ENCODE results near the gene MFSD6. TPM values are rescaled to one million over a fixed set of nuclear protein-coding genes. Genes with fewer than 3 reads are reported as not detected.

The MFSD6 gene
- total and polyA plus RNA-seq, 2 of the 8 experiments (the other 6 are each of a cell fraction or from before 2014, with no cell fraction given) = 1.8 to 5.1 TPM

DNA sequence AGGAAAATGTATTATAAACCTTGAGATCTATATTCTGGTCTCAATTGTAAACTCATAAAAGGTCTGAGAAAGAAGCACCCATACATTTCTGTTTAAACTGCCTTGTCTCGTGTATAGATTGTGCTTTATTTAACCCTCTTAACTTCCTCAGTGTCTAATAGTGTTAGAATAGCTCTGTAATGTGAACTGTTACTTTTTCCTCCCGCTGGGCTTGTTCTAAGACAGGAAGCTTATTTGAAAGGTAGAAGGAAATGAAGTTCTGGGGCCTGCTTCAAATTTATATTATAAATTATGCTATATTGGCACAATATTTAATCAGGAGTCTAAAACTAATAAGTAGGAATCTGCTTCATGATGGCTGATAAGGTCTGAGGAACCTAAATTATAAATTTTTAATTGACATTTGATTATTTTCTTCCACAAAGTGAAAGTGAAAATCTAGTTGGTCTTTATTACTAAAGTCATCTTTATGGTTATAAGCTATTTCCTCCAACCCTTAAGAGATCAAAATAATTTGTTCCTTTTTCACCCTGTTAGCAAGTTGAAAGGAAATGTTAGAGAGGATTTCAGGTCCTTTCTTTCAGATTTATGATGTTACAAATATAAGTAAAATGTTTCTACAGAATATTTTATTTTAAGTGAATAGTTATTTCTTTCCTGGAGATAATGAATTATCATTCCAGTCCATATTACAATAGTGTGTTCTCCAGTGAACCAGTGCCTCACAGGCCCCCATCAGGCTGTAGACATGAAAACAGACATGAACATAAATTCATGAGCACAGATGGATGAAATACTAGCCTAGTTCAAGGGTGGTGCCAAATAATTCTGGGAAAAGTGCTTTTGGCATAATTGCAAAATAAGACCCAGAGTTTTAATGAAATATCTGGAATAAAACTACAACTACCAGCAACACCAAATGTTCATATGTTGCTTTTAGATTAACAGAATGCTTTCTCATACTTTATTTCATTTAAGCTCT lies 7.9 kb downstream of the MFSD6 start:
- H3K4ac ChIP-seq (replicated peaks; ENCODE audit: insufficient read length, low read depth, low read length) = no peak overlapping the region
- H4K91ac ChIP-seq (replicated peaks; ENCODE audit: insufficient read length, low read length) = no peak overlapping the region
- FAIRE-seq (no peak), DNase-seq (ENCODE audit: low read depth in 1 of 2, low spot score in 2 of 2) (no peak)
- no peak overlapping the region; the same call in 1 of the 2 replicates for H2BK15ac ChIP-seq (ENCODE audit: low read length)
- no peak overlapping the region for H3K56ac ChIP-seq (replicated peaks; ENCODE audit: insufficient read length, low read depth, low read length)
- H2BK12ac ChIP-seq (ENCODE audit: low read depth, low read length) = no peak overlapping the region
- 91% methylated on average over 2 of the region's 2 CpGs; no CpG with 5 or more reads in 1 of the 2 experiments for WGBS, 2 experiments (ENCODE audit: extremely low coverage in 1 of 2, insufficient coverage in 1 of 2, insufficient read length in 1 of 2, insufficient replicate concordance in 2 of 2, low coverage in 1 of 2, low lambda C conversion rate in 2 of 2, missing lambda C conversion rate in 1 of 2)
- no peaks in the 10 kb centered on the region for H4K20me1 ChIP-seq (replicated peaks in 1 of 2; ENCODE audit: control insufficient read depth in 1 of 2, insufficient read depth in 2 of 2, low read length in 2 of 2)
- no peak overlapping the region for H4K8ac ChIP-seq (ENCODE audit: extremely low read depth, insufficient read depth, low read length)
- no peaks in the 10 kb centered on the region for H3K36me3 ChIP-seq (ENCODE audit: control insufficient read depth in 2 of 4, insufficient read depth in 4 of 4, low read length in 3 of 4)
- no peaks in the 10 kb centered on the region for H3K23me2 ChIP-seq (ENCODE audit: low read depth, low read length)
- ChIA-PET CTCF (ENCODE audit: partially characterized antibody) (interaction anchor here (1.8 kb wide), 1 partner anchor 264 kb away, joined by 7 read pairs; no protein-coding TSS in a partner anchor), POLR2A (ENCODE audit: partially characterized antibody) (no interaction called here)
- H3K18ac ChIP-seq (ENCODE audit: extremely low read depth, low read length) = no peak overlapping the region
- H3K27ac ChIP-seq (ENCODE audit: low read depth, low read length) = no peak overlapping the region
- no peaks in the 10 kb centered on the region for H3K9me3 ChIP-seq (ENCODE audit: insufficient read depth in 2 of 2, low read depth in 1 of 2, low read length in 1 of 2)
- no peak overlapping the region for H3K9ac ChIP-seq (replicated peaks in 1 of 4; ENCODE audit: extremely low read depth in 1 of 4, low read depth in 3 of 4, low read length in 3 of 4)
- peaks cover 5 to 11% (median 8%) of the 10 kb centered on the region in 4 experiments for H3K4me1 ChIP-seq (replicated peaks in 1 of 4; ENCODE audit: control insufficient read depth in 3 of 4, insufficient read depth in 4 of 4, low read length in 3 of 4)
- no peaks in the 10 kb centered on the region; a peak in 1 of 7 replicates for H3K27me3 ChIP-seq (replicated peaks in 1 of 4; ENCODE audit: control insufficient read depth in 3 of 4, extremely low read depth in 1 of 4, insufficient read depth in 3 of 4, low read length in 3 of 4)
- H4K5ac ChIP-seq (ENCODE audit: insufficient read length, low read depth, low read length) = no peak overlapping the region
- no peaks in the 10 kb centered on the region for H3K79me2 ChIP-seq (ENCODE audit: control insufficient read depth in 1 of 2, insufficient read depth in 2 of 2, low read length in 2 of 2)
- H3K23ac ChIP-seq (ENCODE audit: insufficient read length) = no peak overlapping the region
- no peak overlapping the region for H2BK120ac ChIP-seq (replicated peaks; ENCODE audit: low read depth, low read length)
- no peak overlapping the region for H3K4me2 ChIP-seq (ENCODE audit: insufficient read depth in 1 of 2, low read depth in 2 of 2, low read length in 2 of 2)
- H3K79me1 ChIP-seq (ENCODE audit: low read depth, low read length) = no peaks in the 10 kb centered on the region
- H2BK5ac ChIP-seq (ENCODE audit: low read depth, low read length) = no peak overlapping the region
- no peak overlapping the region for H3K14ac ChIP-seq (ENCODE audit: insufficient read length)
- H2BK20ac ChIP-seq (ENCODE audit: low read length) = no peak overlapping the region
- H2AFZ ChIP-seq (ENCODE audit: low read length) = no peak overlapping the region
- H3K4me3 ChIP-seq (ENCODE audit: extremely low read depth in 1 of 4, insufficient read depth in 2 of 4, low read depth in 3 of 4, low read length in 4 of 4) = no peak overlapping the region
- no peak overlapping the region for H2AK5ac ChIP-seq (ENCODE audit: low read depth, low read length)
- TF ChIP-seq, protein P1, sequence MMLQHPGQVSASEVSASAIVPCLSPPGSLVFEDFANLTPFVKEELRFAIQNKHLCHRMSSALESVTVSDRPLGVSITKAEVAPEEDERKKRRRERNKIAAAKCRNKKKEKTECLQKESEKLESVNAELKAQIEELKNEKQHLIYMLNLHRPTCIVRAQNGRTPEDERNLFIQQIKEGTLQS (IDR thresholded peaks at IDR 0.05; ENCODE audit: insufficient read depth, low read depth, low read length) = no peak
- TF ChIP-seq FOSL1 (IDR thresholded peaks at IDR 0.05; ENCODE audit: insufficient read depth, low read depth, low read length) (no peak), BACH1 (IDR thresholded peaks at IDR 0.05; ENCODE audit: low read length) (no peak), GTF2F1 (IDR thresholded peaks at IDR 0.05; ENCODE audit: borderline replicate concordance, low read depth, low read length) (no peak), SUZ12 (IDR thresholded peaks at IDR 0.05; ENCODE audit: low read length) (no peak), CEBPB (IDR thresholded peaks at IDR 0.05; ENCODE audit: low read depth, low read length) (no peak), TBP (IDR thresholded peaks at IDR 0.05; ENCODE audit: low read depth, low read length) (no peak), SIX5 (IDR thresholded peaks at IDR 0.05; ENCODE audit: low read depth, low read length) (no peak), TCF12 (IDR thresholded peaks at IDR 0.05; ENCODE audit: low read depth, low read length) (no peak), SP2 (IDR thresholded peaks at IDR 0.05; ENCODE audit: low read length) (no peak), HDAC2 (IDR thresholded peaks at IDR 0.05; ENCODE audit: borderline replicate concordance in 1 of 2, low read depth in 2 of 2, low read length in 2 of 2) (no peak)
- TF ChIP-seq, protein P2, sequence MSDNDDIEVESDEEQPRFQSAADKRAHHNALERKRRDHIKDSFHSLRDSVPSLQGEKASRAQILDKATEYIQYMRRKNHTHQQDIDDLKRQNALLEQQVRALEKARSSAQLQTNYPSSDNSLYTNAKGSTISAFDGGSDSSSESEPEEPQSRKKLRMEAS (IDR thresholded peaks at IDR 0.05) = no peak
